Memory B cell (primary cell): ENCODE results near the gene NDFIP1.

ENCODE experiments used
- ATAC-seq: fragments of 150-1000 bp; cut with Tn5 transposase; 2 replicates; pipeline ENCODE4 v1.10.0; 2021; ENCODE audit warnings: low read depth, mild to moderate bottlenecking, moderate library complexity
- DNase-seq, 2 donors: peaks; one replicate each; pipeline ENCODE4 v3.0.0; 2022; ENCODE audit warnings: low spot score in 2 of 2
- H3K27ac Mint-ChIP-seq: one replicate; pipeline ENCODE4 v1.8.0; 2022; ENCODE audit warnings: mild to moderate bottlenecking, moderate library complexity, mixed read lengths
- H3K27me3 Mint-ChIP-seq: one replicate; pipeline ENCODE4 v1.8.0; 2022; ENCODE audit warnings: mixed read lengths
- H3K36me3 Mint-ChIP-seq: one replicate; pipeline ENCODE4 v1.8.0; 2022; ENCODE audit warnings: mild to moderate bottlenecking, mixed read lengths
- H3K4me1 Mint-ChIP-seq: one replicate; pipeline ENCODE4 v1.8.0; 2022; ENCODE audit warnings: mixed read lengths
- H3K4me3 Mint-ChIP-seq: one replicate; pipeline ENCODE4 v1.8.0; 2022; ENCODE audit warnings: mild to moderate bottlenecking, moderate library complexity, mixed read lengths
- H3K9me3 Mint-ChIP-seq: one replicate; pipeline ENCODE4 v1.8.0; 2022; ENCODE audit warnings: mixed read lengths

NDFIP1 gene

GRCh38 chr5:142118155-142118686, 9.6 kb downstream of the NDFIP1 start:
- Mint-ChIP-seq H3K4me1 (peaks cover 21% of the 10 kb centered on the region), H3K27ac (no peak overlapping the region)

GRCh38 chr5:142119051-142119625, 10.6 kb downstream of the NDFIP1 start:
- DNase-seq (no peak), ATAC-seq (no peak)
- Mint-ChIP-seq H3K9me3 (no peaks in the 10 kb centered on the region), H3K27ac (no peak overlapping the region), H3K4me1 (peaks cover 17% of the 10 kb centered on the region), H3K4me3 (no peak overlapping the region), H3K27me3 (no peaks in the 10 kb centered on the region), H3K36me3 (peaks cover 26% of the 10 kb centered on the region)

More at GRCh38 chr5:142118155-142118686, 9.6 kb downstream of the NDFIP1 start:
- Mint-ChIP-seq H3K36me3 (peaks cover 25% of the 10 kb centered on the region), H3K27me3 (no peaks in the 10 kb centered on the region), H3K4me3 (no peak overlapping the region), H3K9me3 (no peaks in the 10 kb centered on the region)
- DNase-seq (no peak), ATAC-seq (no peak)

GRCh38 chr5:142120247-142120935, 11.8 kb downstream of the NDFIP1 start:
- ATAC-seq (no peak), DNase-seq (no peak)
- no peak overlapping the region for H3K4me3 Mint-ChIP-seq
- no peak overlapping the region for H3K27ac Mint-ChIP-seq
- no peaks in the 10 kb centered on the region for H3K9me3 Mint-ChIP-seq
- no peaks in the 10 kb centered on the region for H3K27me3 Mint-ChIP-seq
- peaks cover 16% of the 10 kb centered on the region for H3K4me1 Mint-ChIP-seq
- peaks cover 30% of the 10 kb centered on the region for H3K36me3 Mint-ChIP-seq

DNA sequence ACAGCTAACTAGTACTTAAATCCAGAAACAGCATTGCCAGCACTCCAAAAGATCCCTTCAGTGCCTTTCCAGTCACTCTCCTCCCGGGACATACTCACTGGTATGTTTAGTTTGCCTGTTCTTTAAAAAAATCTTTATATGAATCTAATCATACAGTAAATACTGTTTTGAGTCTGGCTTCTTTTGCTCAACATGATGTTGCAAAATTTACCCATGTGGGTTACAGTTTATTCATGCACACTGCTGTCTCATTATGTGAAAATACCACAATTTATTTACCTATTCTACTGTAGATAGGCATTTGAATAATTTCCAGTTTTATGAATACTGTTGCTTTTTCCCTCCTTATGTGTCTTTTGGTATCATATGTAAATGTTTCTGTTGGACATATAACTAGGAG, 13.5 kb downstream of the NDFIP1 start:
- H3K4me1 Mint-ChIP-seq = peaks cover 17% of the 10 kb centered on the region
- no peak overlapping the region for H3K4me3 Mint-ChIP-seq
- no peak overlapping the region for H3K27ac Mint-ChIP-seq
- DNase-seq (no peak), ATAC-seq (no peak)
- peaks cover 30% of the 10 kb centered on the region for H3K36me3 Mint-ChIP-seq
- H3K27me3 Mint-ChIP-seq = no peaks in the 10 kb centered on the region
- H3K9me3 Mint-ChIP-seq = no peaks in the 10 kb centered on the region

GRCh38 chr5:142125378-142125777, 16.8 kb downstream of the NDFIP1 start:
- ATAC-seq = no peak
- no peak for DNase-seq

DNA sequence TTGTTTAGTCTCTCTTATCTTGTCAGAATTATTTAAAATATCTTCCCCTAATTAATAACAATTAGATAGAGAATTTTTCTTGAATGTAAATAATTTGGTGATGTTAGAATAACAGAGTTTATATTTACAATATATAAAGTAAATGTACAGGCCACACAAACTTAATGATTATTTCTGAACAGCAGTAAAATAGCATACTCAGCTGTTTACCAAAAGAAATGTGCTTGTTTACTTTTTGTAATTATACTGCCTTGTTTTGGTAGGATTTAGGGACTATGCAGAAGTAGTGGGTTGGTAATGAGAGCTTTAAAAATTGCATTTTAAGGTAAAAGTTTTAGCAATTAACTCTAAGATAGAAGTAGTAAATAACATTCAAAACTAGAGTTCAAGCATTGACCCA, 17.4 kb downstream of the NDFIP1 start:
- Mint-ChIP-seq H3K9me3 (no peaks in the 10 kb centered on the region), H3K27ac (no peak overlapping the region), H3K36me3 (peaks cover 18% of the 10 kb centered on the region), H3K4me1 (peaks cover 7% of the 10 kb centered on the region), H3K4me3 (no peak overlapping the region), H3K27me3 (no peaks in the 10 kb centered on the region)
- DNase-seq (no peak), ATAC-seq (no peak)

More at GRCh38 chr5:142125378-142125777, 16.8 kb downstream of the NDFIP1 start:
- H3K36me3 Mint-ChIP-seq = peaks cover 18% of the 10 kb centered on the region
- H3K27ac Mint-ChIP-seq = no peak overlapping the region
- no peaks in the 10 kb centered on the region for H3K27me3 Mint-ChIP-seq
- H3K4me1 Mint-ChIP-seq = peaks cover 7% of the 10 kb centered on the region
- H3K9me3 Mint-ChIP-seq = no peaks in the 10 kb centered on the region
- H3K4me3 Mint-ChIP-seq = no peak overlapping the region

GRCh38 chr5:142128675-142129208, 20.2 kb downstream of the NDFIP1 start:
- Mint-ChIP-seq H3K4me3 (no peak overlapping the region), H3K36me3 (peaks cover 10% of the 10 kb centered on the region), H3K27ac (no peak overlapping the region), H3K27me3 (no peaks in the 10 kb centered on the region), H3K4me1 (peaks cover 5% of the 10 kb centered on the region), H3K9me3 (no peaks in the 10 kb centered on the region)
- no peak for DNase-seq
- no peak for ATAC-seq

DNA sequence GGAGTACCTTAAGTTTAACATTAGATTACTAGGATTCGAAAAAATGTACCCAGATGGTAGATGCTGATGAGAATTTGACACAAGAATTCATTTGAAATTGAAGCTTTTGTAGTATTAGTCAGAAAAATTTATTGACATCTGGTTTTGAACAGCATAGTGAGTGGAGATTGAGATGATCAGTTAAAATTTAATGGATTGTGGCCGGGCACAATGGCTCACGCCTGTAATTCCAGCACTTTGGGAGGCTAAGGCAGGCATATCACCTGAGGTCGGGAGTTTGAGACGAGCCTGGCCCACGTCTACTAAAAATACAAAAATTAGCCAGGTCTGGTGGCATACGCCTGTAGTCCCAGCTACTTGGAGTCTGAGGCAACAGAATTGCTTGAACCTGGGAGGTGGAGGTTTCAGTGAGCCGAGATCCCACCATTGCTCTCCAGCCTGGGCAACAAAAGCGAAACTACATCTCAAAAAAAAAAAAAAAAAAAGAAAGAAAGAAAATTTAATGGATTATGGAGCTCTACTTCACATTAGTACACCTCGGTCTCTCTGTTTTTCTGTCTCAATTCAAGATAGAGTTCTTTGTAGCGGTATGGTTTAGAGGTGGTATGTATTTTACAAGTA, 21.0 kb downstream of the NDFIP1 start:
- DNase-seq = no peak
- H3K27me3 Mint-ChIP-seq = no peaks in the 10 kb centered on the region
- ATAC-seq = no peak
- H3K4me1 Mint-ChIP-seq = peaks cover 5% of the 10 kb centered on the region
- H3K36me3 Mint-ChIP-seq = peaks cover 6% of the 10 kb centered on the region
- H3K9me3 Mint-ChIP-seq = no peaks in the 10 kb centered on the region
- no peak overlapping the region for H3K4me3 Mint-ChIP-seq
- H3K27ac Mint-ChIP-seq = no peak overlapping the region

DNA sequence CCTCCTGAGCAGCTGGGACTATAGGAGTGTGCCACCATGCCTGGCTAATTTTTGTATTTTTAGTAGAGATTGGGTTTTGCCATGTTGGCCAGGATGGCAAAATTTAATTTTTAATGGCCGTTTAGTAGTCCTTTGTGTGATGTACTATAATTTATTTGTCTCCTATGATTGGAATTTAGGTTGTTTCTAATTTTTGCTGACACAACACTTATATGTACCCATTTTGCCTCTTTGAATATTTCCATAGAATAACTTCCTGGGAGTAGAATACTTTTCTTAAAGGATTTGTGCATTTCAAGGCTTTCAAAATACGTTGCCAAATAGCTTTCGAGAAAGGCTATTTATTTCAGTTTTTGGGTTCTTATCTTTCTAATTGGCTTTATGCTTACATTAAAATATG, 22.8 kb downstream of the NDFIP1 start:
- Mint-ChIP-seq H3K9me3 (no peaks in the 10 kb centered on the region), H3K4me1 (peaks cover 2% of the 10 kb centered on the region)

DNA sequence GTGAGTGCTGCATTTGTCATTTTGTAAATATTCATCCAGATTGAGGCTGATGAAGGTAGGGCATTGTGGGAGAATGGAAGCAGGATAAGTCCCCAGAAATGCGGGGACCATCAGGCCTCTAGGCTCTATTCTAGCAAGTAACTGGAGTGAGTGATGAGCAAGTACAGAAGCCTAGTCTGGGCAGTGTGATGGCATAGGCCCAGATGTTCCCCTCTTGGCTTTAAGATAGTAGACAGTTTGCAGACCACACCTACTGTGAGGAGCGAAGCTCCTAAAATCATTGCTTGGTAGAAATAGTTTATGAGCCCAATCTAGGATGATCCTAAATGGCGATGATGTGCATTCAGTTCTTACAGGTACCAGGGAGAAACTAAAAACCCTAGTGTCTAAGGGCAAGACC, 24.3 kb downstream of the NDFIP1 start:
- H3K27me3 Mint-ChIP-seq = no peaks in the 10 kb centered on the region
- H3K4me1 Mint-ChIP-seq = no peaks in the 10 kb centered on the region
- H3K4me3 Mint-ChIP-seq = no peak overlapping the region
- H3K9me3 Mint-ChIP-seq = no peaks in the 10 kb centered on the region
- ATAC-seq (no peak), DNase-seq (no peak)
- H3K36me3 Mint-ChIP-seq = peaks cover 11% of the 10 kb centered on the region
- H3K27ac Mint-ChIP-seq = no peak overlapping the region

More for the DNA sequence above, 22.8 kb downstream of the NDFIP1 start:
- H3K27ac Mint-ChIP-seq = no peak overlapping the region
- peaks cover 6% of the 10 kb centered on the region for H3K36me3 Mint-ChIP-seq
- H3K4me3 Mint-ChIP-seq = no peak overlapping the region
- DNase-seq (no peak), ATAC-seq (no peak)
- H3K27me3 Mint-ChIP-seq = no peaks in the 10 kb centered on the region

DNA sequence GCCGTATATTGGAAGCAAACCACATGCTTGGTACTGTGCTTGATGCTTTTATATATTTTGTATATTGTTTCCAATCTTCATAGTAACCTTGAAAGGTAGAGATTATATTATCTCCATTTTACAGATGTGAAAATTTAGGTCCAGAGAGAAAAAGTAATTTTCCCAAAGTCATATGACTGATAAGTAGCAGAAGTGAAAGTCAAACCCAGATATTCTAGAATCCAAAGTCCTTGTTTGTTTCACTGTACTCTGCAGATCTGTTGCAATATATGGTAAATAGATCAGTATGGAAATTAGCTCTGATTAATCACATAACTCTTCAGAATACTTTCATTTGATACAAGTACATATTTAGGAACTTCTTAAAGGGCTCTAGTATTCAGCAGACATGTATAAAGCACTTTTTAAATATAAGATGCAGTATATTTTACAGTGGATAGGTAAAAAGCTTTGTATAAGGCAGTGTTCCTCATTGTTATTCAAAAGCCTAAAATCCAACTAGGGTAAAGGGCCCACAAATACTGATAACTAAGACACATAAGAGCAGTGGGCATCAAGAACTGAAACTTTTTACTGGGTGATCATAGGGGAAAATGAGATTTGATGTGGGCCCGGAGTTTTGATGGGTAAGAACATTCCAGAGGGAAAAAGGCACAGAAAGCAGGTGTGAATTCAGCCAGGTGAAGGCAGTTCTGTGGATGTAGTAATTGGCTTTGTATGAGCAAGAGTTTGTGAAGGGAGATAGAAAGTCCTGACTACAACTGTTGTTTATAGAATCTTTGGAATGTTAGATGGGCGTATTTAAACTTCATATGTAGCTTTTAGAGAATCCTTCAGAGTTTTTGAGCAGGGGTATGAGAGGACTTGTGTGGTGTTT, 25.0 kb downstream of the NDFIP1 start:
- Mint-ChIP-seq H3K27me3 (no peaks in the 10 kb centered on the region), H3K4me3 (no peak overlapping the region), H3K27ac (no peak overlapping the region), H3K4me1 (no peaks in the 10 kb centered on the region), H3K36me3 (peaks cover 14% of the 10 kb centered on the region), H3K9me3 (no peaks in the 10 kb centered on the region)
- ATAC-seq (no peak), DNase-seq (no peak)

- no peaks in the 10 kb centered on the region for H3K9me3 Mint-ChIP-seq
- no peaks in the 10 kb centered on the region for H3K27me3 Mint-ChIP-seq
- no peak for ATAC-seq
- peaks cover 14% of the 10 kb centered on the region for H3K36me3 Mint-ChIP-seq
- no peak for DNase-seq
- H3K4me1 Mint-ChIP-seq = no peaks in the 10 kb centered on the region
- no peak overlapping the region for H3K27ac Mint-ChIP-seq
- no peak overlapping the region for H3K4me3 Mint-ChIP-seq
Observed at GRCh38 chr5:142134331-142135010, 25.9 kb downstream of the NDFIP1 start.

GRCh38 chr5:142141463-142141862, 32.9 kb downstream of the NDFIP1 start:
- ATAC-seq (no peak), DNase-seq (no peak)
- Mint-ChIP-seq H3K27me3 (no peaks in the 10 kb centered on the region), H3K4me1 (no peaks in the 10 kb centered on the region), H3K9me3 (no peaks in the 10 kb centered on the region), H3K27ac (no peak overlapping the region), H3K36me3 (peaks cover 10% of the 10 kb centered on the region), H3K4me3 (no peak overlapping the region)
